Epithelial cell of prostate (primary cell): ENCODE measurements around the gene CHST7.
A peak's percentile ranks its signal among the peaks of the same experiment; 100 is the strongest.
"Not testable (repeated sequence)": the region's sequence is repeated elsewhere in the genome, so short reads cannot be mapped to it uniquely, and the experiment has no call there.

Source experiments
- DNase-seq: peaks from one replicate; pipeline ENCODE4 v3.0.0-alpha.2; 2011; ENCODE audit warnings: low read depth, low spot score
- H3K27ac ChIP-seq: fragments of 450-650 bp; 2 replicates; pipeline ENCODE4 v1.5.1; 2017; ENCODE audit warnings: mild to moderate bottlenecking

CHST7 gene

GRCh38 chrX:46573331-46573891 lies at the start of gene CHST7:
TSS of gene CHST7 (plus strand) at chrX:46573765. CDS start at chrX:46573932, 167 bp downstream.
- DNase-seq: no peak
- H3K27ac ChIP-seq: peak within 1 kb of the TSS; percentile 7

GRCh38 chrX:46528640-46529039 lies 44.9 kb upstream of the CHST7 start:
- H3K27ac ChIP-seq, DNase-seq: not testable (repeated sequence)

- not testable (repeated sequence) for DNase-seq
Measured at GRCh38 chrX:46529740-46530403, 43.7 kb upstream of the CHST7 start.

GRCh38 chrX:46530404-46530908 lies 43.1 kb upstream of the CHST7 start:
- DNase-seq, H3K27ac ChIP-seq: not testable (repeated sequence)

More at GRCh38 chrX:46529740-46530403, 43.7 kb upstream of the CHST7 start:
- not testable (repeated sequence) for H3K27ac ChIP-seq

- no peak for DNase-seq
- H3K27ac ChIP-seq: no peak overlapping the region
Measured at GRCh38 chrX:46531442-46531841, 42.1 kb upstream of the CHST7 start.

GRCh38 chrX:46543441-46543840 lies 30.1 kb upstream of the CHST7 start:
- no peak for DNase-seq
- no peak overlapping the region for H3K27ac ChIP-seq

GRCh38 chrX:46544527-46544926 lies 29.0 kb upstream of the CHST7 start:
- DNase-seq: not testable (repeated sequence)
- H3K27ac ChIP-seq: peak overlapping the region; percentile 83

- H3K27ac ChIP-seq: peak within 1 kb of the TSS; percentile 83
- peak; percentile 48 for DNase-seq
Measured at GRCh38 chrX:46545111-46546005, 28.2 kb upstream of the CHST7 start, which contains the start of gene ZNF674. TSS of gene ZNF674 (minus strand) at chrX:46545421. CDS start at chrX:46542087, 3,334 bp downstream.

GRCh38 chrX:46547857-46548256 lies 25.7 kb upstream of the CHST7 start:
- DNase-seq: no peak
- peak overlapping the region; percentile 83 for H3K27ac ChIP-seq

GRCh38 chrX:46549914-46550313 lies 23.7 kb upstream of the CHST7 start:
- no peak for DNase-seq
- no peak overlapping the region for H3K27ac ChIP-seq

- DNase-seq: no peak
- H3K27ac ChIP-seq: peak overlapping the region; percentile 24
Measured at GRCh38 chrX:46551494-46552128, 22.0 kb upstream of the CHST7 start.

GRCh38 chrX:46553935-46554334 lies 19.6 kb upstream of the CHST7 start:
- DNase-seq: no peak
- H3K27ac ChIP-seq: no peak overlapping the region

GRCh38 chrX:46554942-46555341 lies 18.6 kb upstream of the CHST7 start:
- no peak for DNase-seq
- no peak overlapping the region for H3K27ac ChIP-seq

- DNase-seq: no peak
- no peak overlapping the region for H3K27ac ChIP-seq
Measured at GRCh38 chrX:46559062-46559461, 14.5 kb upstream of the CHST7 start.

- DNase-seq: no peak
- H3K27ac ChIP-seq: no peak overlapping the region
Measured at GRCh38 chrX:46561824-46562657, 11.5 kb upstream of the CHST7 start.

GRCh38 chrX:46567388-46567787 lies 6.2 kb upstream of the CHST7 start:
- DNase-seq: no peak
- peak overlapping the region; percentile 43 for H3K27ac ChIP-seq

- no peak for DNase-seq
Measured at GRCh38 chrX:46569621-46570020, 3.9 kb upstream of the CHST7 start.

GRCh38 chrX:46571423-46572339 lies 1.9 kb upstream of the CHST7 start:
- H3K27ac ChIP-seq: no peak overlapping the region

More at GRCh38 chrX:46569621-46570020, 3.9 kb upstream of the CHST7 start:
- no peak overlapping the region for H3K27ac ChIP-seq

More at GRCh38 chrX:46571423-46572339, 1.9 kb upstream of the CHST7 start:
- DNase-seq: no peak
